ENCODE results near the gene STOM. TPM values are rescaled to one million over a fixed set of nuclear protein-coding genes. Genes with fewer than 3 reads are reported as not detected.

Gene STOM
- total RNA-seq, 2 donors from 2014 or later: 59.9 to 70.5 TPM

GRCh38 chr9:121354141-121354540 lies 15.9 kb downstream of the STOM start:
- no peaks in the 10 kb centered on the region for H3K36me3 ChIP-seq (replicated peaks in 1 of 2; ENCODE audit: insufficient read depth in 1 of 2, low read depth in 2 of 2)
- TF ChIP-seq CTCF (IDR thresholded peaks at IDR 0.05) (no peak), POLR2A (IDR thresholded peaks at IDR 0.05) (no peak)
- H3K27me3 ChIP-seq: no peaks in the 10 kb centered on the region
- H3K9me3 ChIP-seq: no peaks in the 10 kb centered on the region
- H3K4me1 ChIP-seq: peaks cover 33% of the 10 kb centered on the region
- WGBS, 2 donors: 53 to 59% methylated on average over 5 of the region's 5 CpGs
- no peak overlapping the region for H3K4me3 ChIP-seq
- DNase-seq (no peak), ATAC-seq (peak; percentile 27)
- peak overlapping the region in 2 of 4 donors; percentile 16 to 22 for H3K27ac ChIP-seq
- intact Hi-C loops (cut with DNase I): no loop called here

- ATAC-seq: no peak
- WGBS, 2 donors: 72% methylated on average over 9 of the region's 9 CpGs
- Histone ChIP-seq H3K9me3 (no peaks in the 10 kb centered on the region), H3K27me3 (no peaks in the 10 kb centered on the region), H3K4me3 (no peak overlapping the region), H3K27ac (peak overlapping the region in 2 of 4 donors; percentile 16 to 22), H3K4me1 (peaks cover 27% of the 10 kb centered on the region), H3K36me3 (replicated peaks in 1 of 2; ENCODE audit: insufficient read depth in 1 of 2, low read depth in 2 of 2) (no peaks in the 10 kb centered on the region)
- TF ChIP-seq POLR2A (IDR thresholded peaks at IDR 0.05) (no peak), CTCF (IDR thresholded peaks at IDR 0.05) (no peak)
- intact Hi-C loops (cut with DNase I): no loop called here
- DNase-seq: no peak
Observed at GRCh38 chr9:121353241-121354061, 16.6 kb downstream of the STOM start.

- Histone ChIP-seq H3K36me3 (replicated peaks in 1 of 2; ENCODE audit: insufficient read depth in 1 of 2, low read depth in 2 of 2) (no peaks in the 10 kb centered on the region), H3K4me1 (peaks cover 22% of the 10 kb centered on the region), H3K27ac (peak overlapping the region; percentile 21 to 73 (median 60)), H3K9me3 (no peaks in the 10 kb centered on the region), H3K4me3 (no peak overlapping the region), H3K27me3 (no peaks in the 10 kb centered on the region)
- intact Hi-C loops (cut with DNase I): no loop called here
- ATAC-seq: peak; percentile 87
- DNase-seq: peak; percentile 61 to 85 (median 72)
- no peak for TF ChIP-seq POLR2A (IDR thresholded peaks at IDR 0.05)
- no peak for TF ChIP-seq CTCF (IDR thresholded peaks at IDR 0.05)
- 3 to 7% methylated on average over 2 of the region's 2 CpGs for WGBS, 2 donors
Observed at GRCh38 chr9:121350993-121351561, 19.0 kb downstream of the STOM start.

- Histone ChIP-seq H3K27me3 (no peaks in the 10 kb centered on the region), H3K4me1 (peaks cover 22% of the 10 kb centered on the region), H3K27ac (peak overlapping the region in 2 of 4 donors; percentile 61 to 73), H3K4me3 (no peak overlapping the region), H3K36me3 (replicated peaks in 1 of 2; ENCODE audit: insufficient read depth in 1 of 2, low read depth in 2 of 2) (no peaks in the 10 kb centered on the region), H3K9me3 (no peaks in the 10 kb centered on the region)
- 59 to 67% methylated on average over 1 of the region's 1 CpG for WGBS, 2 donors
- TF ChIP-seq CTCF (IDR thresholded peaks at IDR 0.05) (no peak), POLR2A (IDR thresholded peaks at IDR 0.05) (no peak)
- DNase-seq (no peak), ATAC-seq (no peak)
- intact Hi-C loops (cut with DNase I): no loop called here
Observed at GRCh38 chr9:121350036-121350435, 20.0 kb downstream of the STOM start.

Data from body of pancreas (tissue), 4 donors.